Ovary (tissue), 9 donors: Measurements from ENCODE around the gene ATL1. TPM values are rescaled to one million over a fixed set of nuclear protein-coding genes. Genes with fewer than 3 reads are reported as not detected.

Experiments
- DNase-seq, 5 donors: peaks; one replicate each; pipeline ENCODE4 v3.0.0-alpha.2; 2019 to 2020
- H3K27ac ChIP-seq, 2 donors: fragments of 200-600 bp; one replicate each; pipeline versions ENCODE4 v1.5.1 to v1.8.0; 2019 to 2022
- H3K27me3 ChIP-seq: fragments of 200-600 bp; one replicate; pipeline ENCODE4 v1.8.0; 2022
- H3K36me3 ChIP-seq: fragments of 200-600 bp; sonication (generic); one replicate; pipeline ENCODE4 v1.5.1; 2019
- H3K4me1 ChIP-seq: one replicate; pipeline ENCODE4 v1.8.1; 2013; ENCODE audit warnings: mild to moderate bottlenecking, moderate library complexity; ENCODE audit not compliant: insufficient read depth
- H3K4me3 ChIP-seq: fragments of 200-600 bp; sonication (generic); one replicate; pipeline ENCODE4 v1.5.1; 2017
- H3K9me3 ChIP-seq, 2 donors: fragments of 200-600 bp in 1 of 2; sonication (generic) in 1 of 2; one replicate each; pipeline versions ENCODE4 v1.5.1 to v1.8.1; 2013 to 2019; ENCODE audit warnings: mild to moderate bottlenecking in 1 of 2, moderate library complexity in 1 of 2
- EP300 ChIP-seq: sonication (generic); formaldehyde crosslinking; IDR thresholded peaks from one replicate; pipeline ENCODE4 v1.6.1; 2017; ENCODE audit warnings: antibody characterized with exemption
- POLR2A ChIP-seq: fragments of 450-650 bp; IDR thresholded peaks from one replicate; pipeline ENCODE4 v1.6.1; 2017; ENCODE audit warnings: antibody characterized with exemption, mild to moderate bottlenecking, moderate library complexity
- WGBS, 3 donors: extraction: QIAGEN DNeasy Blood & Tissue Kit in 1 of 3; methylation state at CpG; one replicate each; pipeline versions ENCODE4 v1.1.5 to v1.1.7; 2013 to 2017; 5-methylcytosine and 5-hydroxymethylcytosine counted together
- intact Hi-C, 4 donors: fragments of 100-400 bp; cut with DNase I; formaldehyde crosslinking; loops; one replicate each; pipeline versions ENCODE4 v1.11.0 to v1.15.1; 2022 to 2023
- polyA plus RNA-seq, 2 donors: library from polyadenylated mRNA; stranded (reverse); fragments of 200-250 nt in 1 of 2; fragments of 350-450 nt in 1 of 2; fragmentation: Illumina TruSeq in 1 of 2; extraction: RNeasy Lipid Tissue Mini Kit (QIAGEN cat#74804) in 1 of 2; gene quantifications; one replicate each; pipeline ENCODE4 v1.2.3, GENCODE V29; 2013 to 2014
- total RNA-seq, 7 donors: library from RNA; depleted of rRNA in 2 of 7; stranded (reverse); fragments of >200 nt in 2 of 7; fragmentation: NEBNext Ultra II Directional in 3 of 7; extraction: Animal tissue kit (Norgen Biotek cat#: 25700) in 3 of 7; gene quantifications; one replicate each; pipeline versions ENCODE4 v1.1.0 to v1.2.4, GENCODE V29; 2016 to 2023
- TF ChIP-seq, protein P1 (sequence below), 3 donors: fragments of 450-650 bp in 2 of 3; fragments of 200-600 bp in 1 of 3; IDR thresholded peaks; one replicate each; pipeline versions ENCODE4 v1.5.1 to v1.8.0; 2016 to 2022; ENCODE audit warnings: antibody characterized with exemption in 3 of 3, mild to moderate bottlenecking in 1 of 3
- donor health status: DM: no; HTN: no; CAD: no; lungs with moderate emphysema.
- donor health status: DM: no; HTN: no; CAD: no.
- donor health status: Bipolar disorder and iron deficiency.
- donor health status: DM: yes; HTN: yes; CAD: no.
- donor health status: DM: no; HTN: no; CAD: no.
- donor health status: DM: yes; HTN: yes; CAD: no.

ATL1 gene
- total and polyA plus RNA-seq, 9 donors: 6.6 to 11.8 (median 10.7) TPM

DNA sequence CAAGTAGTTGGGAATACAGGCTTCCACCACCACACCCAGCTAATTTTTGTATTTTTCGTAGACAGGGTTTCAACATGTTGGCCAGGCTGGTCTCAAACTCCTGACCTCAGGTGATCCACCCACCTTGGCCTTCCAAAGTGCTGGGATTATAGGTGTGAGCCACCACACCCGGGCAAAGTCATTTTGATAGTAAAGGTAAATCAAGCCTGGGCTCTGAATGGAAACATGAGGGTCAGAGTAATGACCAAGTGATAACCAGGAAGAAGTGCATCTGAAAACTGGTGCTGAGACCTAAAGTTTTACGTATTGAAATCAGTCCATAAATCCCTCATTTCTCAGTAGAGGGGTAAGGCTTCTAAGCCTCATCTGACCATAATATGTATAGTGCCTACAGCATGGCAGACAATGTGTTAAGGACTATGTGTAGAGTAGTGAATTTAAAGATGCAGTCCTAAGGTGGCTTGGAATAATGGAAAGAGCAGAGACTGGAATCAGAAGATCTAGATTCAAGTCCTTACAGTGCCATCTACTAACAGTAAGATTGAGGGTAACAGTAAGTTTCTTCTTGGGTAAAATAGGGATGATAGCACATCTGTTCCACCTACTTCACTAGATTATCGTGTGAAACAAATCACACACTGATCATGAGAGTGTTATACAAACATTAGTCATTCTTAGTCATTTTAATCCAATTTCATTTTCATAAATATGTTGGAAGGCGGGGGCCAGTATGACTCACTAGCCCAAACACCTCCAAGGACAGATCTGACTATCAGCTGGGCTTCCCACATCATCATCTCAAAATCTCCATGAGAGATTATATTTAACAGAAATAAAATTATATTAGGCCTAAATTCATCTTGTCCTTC, 38.8 kb upstream of the ATL1 start:
- no peaks in the 10 kb centered on the region for H3K36me3 ChIP-seq
- TF ChIP-seq, protein P1, sequence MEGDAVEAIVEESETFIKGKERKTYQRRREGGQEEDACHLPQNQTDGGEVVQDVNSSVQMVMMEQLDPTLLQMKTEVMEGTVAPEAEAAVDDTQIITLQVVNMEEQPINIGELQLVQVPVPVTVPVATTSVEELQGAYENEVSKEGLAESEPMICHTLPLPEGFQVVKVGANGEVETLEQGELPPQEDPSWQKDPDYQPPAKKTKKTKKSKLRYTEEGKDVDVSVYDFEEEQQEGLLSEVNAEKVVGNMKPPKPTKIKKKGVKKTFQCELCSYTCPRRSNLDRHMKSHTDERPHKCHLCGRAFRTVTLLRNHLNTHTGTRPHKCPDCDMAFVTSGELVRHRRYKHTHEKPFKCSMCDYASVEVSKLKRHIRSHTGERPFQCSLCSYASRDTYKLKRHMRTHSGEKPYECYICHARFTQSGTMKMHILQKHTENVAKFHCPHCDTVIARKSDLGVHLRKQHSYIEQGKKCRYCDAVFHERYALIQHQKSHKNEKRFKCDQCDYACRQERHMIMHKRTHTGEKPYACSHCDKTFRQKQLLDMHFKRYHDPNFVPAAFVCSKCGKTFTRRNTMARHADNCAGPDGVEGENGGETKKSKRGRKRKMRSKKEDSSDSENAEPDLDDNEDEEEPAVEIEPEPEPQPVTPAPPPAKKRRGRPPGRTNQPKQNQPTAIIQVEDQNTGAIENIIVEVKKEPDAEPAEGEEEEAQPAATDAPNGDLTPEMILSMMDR (IDR thresholded peaks at IDR 0.05): no peak
- TF ChIP-seq EP300: no peak
- TF ChIP-seq POLR2A: no peak
- no peak overlapping the region for H3K4me3 ChIP-seq
- no peaks in the 10 kb centered on the region for H3K27me3 ChIP-seq
- DNase-seq: no peak
- H3K9me3 ChIP-seq: no peaks in the 10 kb centered on the region
- WGBS, 3 donors: 49 to 51% (median 51%) methylated on average over 5 of the region's 5 CpGs
- peaks cover 3% of the 10 kb centered on the region for H3K4me1 ChIP-seq
- H3K27ac ChIP-seq: no peak overlapping the region
- intact Hi-C loops: no loop called here

DNA sequence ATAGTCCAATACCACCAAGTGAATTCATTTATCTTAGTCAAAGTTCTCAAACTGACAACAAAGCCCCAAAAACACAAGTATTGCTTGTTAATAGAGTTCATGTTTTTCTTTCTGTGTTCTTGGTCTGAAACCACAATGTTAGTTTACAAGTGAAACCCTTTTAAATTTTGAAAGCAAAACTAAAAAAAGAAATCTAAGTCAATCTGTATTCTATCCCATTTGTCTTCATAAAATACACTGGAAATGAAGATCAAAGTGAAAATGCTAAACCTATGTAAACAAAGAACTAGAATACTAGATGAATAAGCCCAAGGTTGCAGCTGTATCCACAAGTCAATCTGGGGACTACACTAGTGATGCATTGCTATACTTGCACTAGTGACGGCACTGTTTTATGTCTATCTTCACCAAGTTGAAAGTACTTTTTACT, 38.0 kb upstream of the ATL1 start:
- intact Hi-C loops: no loop called here
- Histone ChIP-seq H3K36me3 (no peaks in the 10 kb centered on the region), H3K9me3 (no peaks in the 10 kb centered on the region), H3K27me3 (no peaks in the 10 kb centered on the region), H3K27ac (no peak overlapping the region), H3K4me1 (peaks cover 3% of the 10 kb centered on the region), H3K4me3 (no peak overlapping the region)
- no peak for DNase-seq
- TF ChIP-seq, protein P1 (IDR thresholded peaks at IDR 0.05): no peak
- TF ChIP-seq POLR2A (no peak), EP300 (no peak)
- 64 to 81% (median 67%) methylated on average over 1 of the region's 1 CpG for WGBS, 3 donors

DNA sequence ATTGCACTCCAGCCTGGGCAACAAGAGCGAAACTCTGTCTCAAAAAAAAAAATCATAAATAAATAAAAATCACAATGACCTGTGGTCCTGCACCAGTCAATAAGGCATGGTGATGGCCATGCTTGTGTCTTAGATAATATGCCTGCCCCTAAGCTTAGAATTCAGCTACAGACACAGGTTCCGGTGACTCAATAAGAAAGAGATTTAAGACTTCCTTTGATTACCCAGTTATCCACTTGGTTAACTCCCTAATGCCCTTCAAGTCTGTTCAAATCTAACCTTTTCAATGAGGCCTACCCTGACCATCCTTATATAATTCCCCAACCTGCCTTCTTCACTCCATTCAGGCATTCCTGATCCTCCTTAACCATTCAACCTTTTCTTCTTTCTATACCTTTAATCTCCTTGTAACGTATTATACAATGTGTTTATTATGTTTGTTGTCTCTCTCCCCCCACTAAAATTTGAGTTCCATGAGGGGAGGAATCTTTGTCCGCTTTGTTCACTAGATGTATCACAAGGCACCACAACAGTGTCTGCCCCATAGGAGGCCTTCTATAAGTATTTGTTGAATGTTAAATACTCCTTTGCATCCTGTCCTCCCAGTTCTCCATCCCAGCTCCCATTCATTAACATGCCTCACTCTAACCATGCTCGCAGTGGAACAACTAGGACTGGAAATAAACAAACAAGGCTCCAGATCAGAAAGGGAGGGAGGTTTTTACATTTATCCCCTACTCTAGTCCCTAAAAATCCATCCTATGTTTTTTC, 36.5 kb upstream of the ATL1 start:
- intact Hi-C loops: loop anchor here in 1 of 4 donors (2.0 kb wide), 1 partner anchor 73 kb away; no protein-coding TSS in a partner anchor
- H3K9me3 ChIP-seq: no peaks in the 10 kb centered on the region
- 93 to 97% (median 94%) methylated on average over 5 of the region's 5 CpGs for WGBS, 3 donors
- H3K27ac ChIP-seq: no peak overlapping the region
- DNase-seq: no peak
- no peaks in the 10 kb centered on the region for H3K27me3 ChIP-seq
- no peak overlapping the region for H3K4me3 ChIP-seq
- TF ChIP-seq, protein P1 (IDR thresholded peaks at IDR 0.05): no peak
- H3K4me1 ChIP-seq: peaks cover 2% of the 10 kb centered on the region
- H3K36me3 ChIP-seq: no peaks in the 10 kb centered on the region

DNA sequence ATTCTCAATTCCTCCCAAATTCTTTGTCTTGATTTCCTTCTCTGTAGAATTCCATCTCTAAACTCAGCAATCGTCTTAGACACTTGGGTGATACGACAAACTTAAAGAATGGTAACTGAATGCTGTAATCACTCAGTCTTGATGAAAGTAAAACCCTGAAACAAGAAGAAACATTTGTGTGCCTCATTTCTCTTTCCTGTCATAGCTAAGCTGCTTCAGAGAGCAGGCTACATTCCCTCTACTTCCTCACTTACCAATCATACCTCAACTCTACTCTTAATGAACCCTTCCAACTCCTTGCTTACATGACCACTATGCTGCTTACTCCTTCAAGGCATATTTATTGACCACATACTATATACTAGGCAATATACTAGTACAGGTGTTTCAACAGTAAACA, 35.9 kb upstream of the ATL1 start:
- H3K27me3 ChIP-seq: no peaks in the 10 kb centered on the region
- H3K4me1 ChIP-seq: peaks cover 4% of the 10 kb centered on the region
- no peak for DNase-seq
- intact Hi-C loops: loop anchor here in 1 of 4 donors (2.0 kb wide), 1 partner anchor 73 kb away; no protein-coding TSS in a partner anchor
- no peak for TF ChIP-seq EP300
- TF ChIP-seq POLR2A: no peak
- TF ChIP-seq, protein P1 (IDR thresholded peaks at IDR 0.05): no peak
- H3K36me3 ChIP-seq: no peaks in the 10 kb centered on the region
- no peaks in the 10 kb centered on the region for H3K9me3 ChIP-seq
- WGBS, 3 donors: 84 to 86% (median 84%) methylated on average over 2 of the region's 2 CpGs
- no peak overlapping the region for H3K27ac ChIP-seq
- no peak overlapping the region for H3K4me3 ChIP-seq
